Measurements from ENCODE around the gene ITSN1.

DNA sequence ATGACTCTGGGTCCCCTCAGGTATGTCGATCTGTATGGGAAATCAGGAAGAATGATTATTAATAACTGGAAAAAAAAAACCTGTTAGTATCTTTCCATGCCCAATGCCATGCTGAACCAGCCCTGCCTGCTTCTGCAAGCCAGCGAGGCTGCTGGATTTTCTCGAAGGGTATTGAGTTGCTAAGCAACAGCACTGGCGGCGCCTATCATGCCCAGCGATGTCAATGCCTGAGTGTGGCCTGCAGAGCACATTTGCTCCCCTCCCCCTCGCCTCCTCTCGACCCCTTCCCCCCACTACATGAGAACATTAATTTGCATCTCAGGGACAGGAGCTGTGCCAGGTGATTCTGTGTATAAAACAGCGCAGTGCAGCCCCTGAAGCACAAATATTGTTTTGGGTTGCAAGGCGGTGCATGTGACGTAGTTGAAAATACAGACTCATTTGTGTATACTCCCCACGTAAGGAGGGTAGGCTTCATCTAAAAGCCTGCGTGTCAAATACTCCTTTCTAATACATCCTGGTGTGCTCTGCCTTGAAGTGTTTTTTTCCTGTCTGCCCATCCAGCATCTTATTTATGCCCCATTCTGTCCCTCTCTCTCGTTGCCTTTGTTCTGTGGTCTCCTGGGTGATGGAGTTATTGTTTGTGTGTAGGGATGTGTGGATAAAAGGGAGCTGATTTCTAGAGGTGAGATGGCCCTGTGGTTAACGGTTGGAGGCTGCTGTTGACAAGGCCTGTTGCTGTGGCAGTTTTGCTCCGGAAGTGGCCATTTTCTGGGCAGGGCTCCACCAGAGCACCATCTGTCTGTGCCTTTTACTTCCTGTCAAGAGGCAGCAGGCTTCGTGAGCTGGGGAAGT is 306.0 kb downstream of the ITSN1 start:
- TF ChIP-seq CTCF (IDR thresholded peaks at IDR 0.05) (peak in 1 of 7 experiments; percentile 0), POLR2A (IDR thresholded peaks at IDR 0.05) (no peak)

All from body of pancreas (tissue), 4 donors.